ENCODE data around the gene AOC3. TPM values are rescaled to one million over a fixed set of nuclear protein-coding genes. Genes with fewer than 3 reads are reported as not detected.

Gene AOC3
- total and polyA plus RNA-seq, 2 of the 13 experiments (the other 11 are each of a cell fraction or from before 2014, with no cell fraction given): 8.7 to 51.7 TPM

- TF ChIP-seq CEBPZ (IDR thresholded peaks at IDR 0.05; ENCODE audit: low read length) (no peak), ZBTB33 (CRISPR knock-in tag; IDR thresholded peaks at IDR 0.05) (peak; percentile 20; the same call in 1 of the 2 replicates), GATAD2A (CRISPR knock-in tag; IDR thresholded peaks at IDR 0.05) (no peak), GLI4 (CRISPR knock-in tag; IDR thresholded peaks at IDR 0.05; ENCODE audit: borderline replicate concordance) (no peak)
- TF ChIP-seq, protein P1, sequence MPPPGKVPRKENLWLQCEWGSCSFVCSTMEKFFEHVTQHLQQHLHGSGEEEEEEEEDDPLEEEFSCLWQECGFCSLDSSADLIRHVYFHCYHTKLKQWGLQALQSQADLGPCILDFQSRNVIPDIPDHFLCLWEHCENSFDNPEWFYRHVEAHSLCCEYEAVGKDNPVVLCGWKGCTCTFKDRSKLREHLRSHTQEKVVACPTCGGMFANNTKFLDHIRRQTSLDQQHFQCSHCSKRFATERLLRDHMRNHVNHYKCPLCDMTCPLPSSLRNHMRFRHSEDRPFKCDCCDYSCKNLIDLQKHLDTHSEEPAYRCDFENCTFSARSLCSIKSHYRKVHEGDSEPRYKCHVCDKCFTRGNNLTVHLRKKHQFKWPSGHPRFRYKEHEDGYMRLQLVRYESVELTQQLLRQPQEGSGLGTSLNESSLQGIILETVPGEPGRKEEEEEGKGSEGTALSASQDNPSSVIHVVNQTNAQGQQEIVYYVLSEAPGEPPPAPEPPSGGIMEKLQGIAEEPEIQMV (CRISPR knock-in tag; IDR thresholded peaks at IDR 0.05; ENCODE audit: low read depth): no peak
Measured at GRCh38 chr17:42882166-42882565, 31.2 kb downstream of the AOC3 start (continued).

Measured in HepG2 (cell line).